ENCODE data around the gene PUSL1. TPM values are rescaled to one million over a fixed set of nuclear protein-coding genes. Genes with fewer than 3 reads are reported as not detected.
A peak's percentile ranks its signal among the peaks of the same experiment; 100 is the strongest.

PUSL1 gene
- total and polyA plus RNA-seq, 2 of the 13 experiments (the other 11 are each of a cell fraction or from before 2014, with no cell fraction given): 8.3 to 22.2 TPM

GRCh38 chr1:1324524-1325287, 16.3 kb downstream of the PUSL1 start, which contains the start of the genes CPTP and INTS11 (continued):
- TF ChIP-seq ZNF563 (CRISPR knock-in tag; IDR thresholded peaks at IDR 0.05): peak; percentile 78
- no peak for TF ChIP-seq ZNF570 (CRISPR knock-in tag; IDR thresholded peaks at IDR 0.05; ENCODE audit: borderline replicate concordance)
- no peak for TF ChIP-seq HOXA7 (CRISPR knock-in tag; IDR thresholded peaks at IDR 0.05)
- TF ChIP-seq, protein P1, sequence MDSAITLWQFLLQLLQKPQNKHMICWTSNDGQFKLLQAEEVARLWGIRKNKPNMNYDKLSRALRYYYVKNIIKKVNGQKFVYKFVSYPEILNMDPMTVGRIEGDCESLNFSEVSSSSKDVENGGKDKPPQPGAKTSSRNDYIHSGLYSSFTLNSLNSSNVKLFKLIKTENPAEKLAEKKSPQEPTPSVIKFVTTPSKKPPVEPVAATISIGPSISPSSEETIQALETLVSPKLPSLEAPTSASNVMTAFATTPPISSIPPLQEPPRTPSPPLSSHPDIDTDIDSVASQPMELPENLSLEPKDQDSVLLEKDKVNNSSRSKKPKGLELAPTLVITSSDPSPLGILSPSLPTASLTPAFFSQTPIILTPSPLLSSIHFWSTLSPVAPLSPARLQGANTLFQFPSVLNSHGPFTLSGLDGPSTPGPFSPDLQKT (CRISPR knock-in tag; IDR thresholded peaks at IDR 0.05; ENCODE audit: borderline replicate concordance): 0 out of 2 replicates have a peak, but pooled peaks have one; percentile 35
- peak; percentile 53 for TF ChIP-seq PAXIP1 (CRISPR knock-in tag; conservative IDR thresholded peaks at IDR 0.05)
- TF ChIP-seq KDM5A (IDR thresholded peaks at IDR 0.05; ENCODE audit: borderline replicate concordance, low read length): peak; percentile 66; the same call in 1 of the 2 replicates
- TF ChIP-seq JARID2 (CRISPR knock-in tag; IDR thresholded peaks at IDR 0.05; ENCODE audit: insufficient replicate concordance): no peak
- TF ChIP-seq NFRKB (IDR thresholded peaks at IDR 0.05): no peak
- no peak; the same call in 1 of the 2 replicates for TF ChIP-seq DNMT3B (CRISPR knock-in tag; conservative IDR thresholded peaks at IDR 0.05)
- TF ChIP-seq RBM22 (optimal IDR thresholded peaks at IDR 0.05; ENCODE audit: low read length): no peak
- TF ChIP-seq HNRNPLL (IDR thresholded peaks at IDR 0.05; ENCODE audit: low read depth, low read length, poor library complexity, severe bottlenecking): peak; percentile 44
- 0 out of 2 replicates have a peak, but pooled peaks have one; percentile 52 for TF ChIP-seq ZNF232 (CRISPR knock-in tag; IDR thresholded peaks at IDR 0.05; ENCODE audit: borderline replicate concordance)
- TF ChIP-seq ZNF331 (CRISPR knock-in tag; IDR thresholded peaks at IDR 0.05): 0 out of 2 replicates have a peak, but pooled peaks have one; percentile 26
- TF ChIP-seq AKAP8 (CRISPR knock-in tag; IDR thresholded peaks at IDR 0.05): 0 out of 2 replicates have a peak, but pooled peaks have one; percentile 23
- peak; percentile 85 for TF ChIP-seq TBX2 (CRISPR knock-in tag; IDR thresholded peaks at IDR 0.05; ENCODE audit: borderline replicate concordance)
- TF ChIP-seq GATA4 (IDR thresholded peaks at IDR 0.05; ENCODE audit: borderline replicate concordance, low read depth): no peak
- peak; percentile 30; the same call in 1 of the 2 replicates for TF ChIP-seq ARID5B (CRISPR knock-in tag; IDR thresholded peaks at IDR 0.05)
- TF ChIP-seq TCF12 (IDR thresholded peaks at IDR 0.05): no peak
- TF ChIP-seq TCF12 (CRISPR knock-in tag; IDR thresholded peaks at IDR 0.05): no peak

All from HepG2 (cell line).